ENCODE data around the gene TRMU.

The TRMU gene

GRCh38 chr22:46373921-46374662 is 38.6 kb downstream of the TRMU start:
- H3K9me3 Mint-ChIP-seq: peaks cover 8% of the 10 kb centered on the region
- peaks cover 40% of the 10 kb centered on the region for H3K4me1 Mint-ChIP-seq (ENCODE audit: low read depth)
- H3K27me3 Mint-ChIP-seq: peaks cover 4% of the 10 kb centered on the region
- H3K27ac Mint-ChIP-seq: no peak overlapping the region
- no peak overlapping the region for H3K4me3 Mint-ChIP-seq
- H3K36me3 Mint-ChIP-seq (ENCODE audit: low read depth): peaks cover 16% of the 10 kb centered on the region

- H3K4me3 Mint-ChIP-seq: no peak overlapping the region
- H3K36me3 Mint-ChIP-seq (ENCODE audit: low read depth): peaks cover 16% of the 10 kb centered on the region
- H3K27me3 Mint-ChIP-seq: peaks cover 4% of the 10 kb centered on the region
- H3K27ac Mint-ChIP-seq: no peak overlapping the region
- H3K9me3 Mint-ChIP-seq: peaks cover 8% of the 10 kb centered on the region
- H3K4me1 Mint-ChIP-seq (ENCODE audit: low read depth): peaks cover 39% of the 10 kb centered on the region
Measured at GRCh38 chr22:46374663-46375474, 39.4 kb downstream of the TRMU start.

GRCh38 chr22:46376111-46376510 is 40.6 kb downstream of the TRMU start:
- Mint-ChIP-seq H3K4me1 (ENCODE audit: low read depth) (peaks cover 26% of the 10 kb centered on the region), H3K36me3 (ENCODE audit: low read depth) (peaks cover 16% of the 10 kb centered on the region), H3K27ac (no peak overlapping the region), H3K4me3 (no peak overlapping the region), H3K9me3 (peaks cover 8% of the 10 kb centered on the region), H3K27me3 (peaks cover 4% of the 10 kb centered on the region)

- no peak overlapping the region for H3K27ac Mint-ChIP-seq
Measured at GRCh38 chr22:46376908-46377524, 41.5 kb downstream of the TRMU start.

GRCh38 chr22:46377525-46378425 is 42.3 kb downstream of the TRMU start:
- no peak overlapping the region for H3K27ac Mint-ChIP-seq
- H3K27me3 Mint-ChIP-seq: peaks cover 4% of the 10 kb centered on the region
- peaks cover 15% of the 10 kb centered on the region for H3K4me1 Mint-ChIP-seq (ENCODE audit: low read depth)
- H3K9me3 Mint-ChIP-seq: peaks cover 8% of the 10 kb centered on the region
- no peak overlapping the region for H3K4me3 Mint-ChIP-seq
- H3K36me3 Mint-ChIP-seq (ENCODE audit: low read depth): peaks cover 16% of the 10 kb centered on the region

More at GRCh38 chr22:46376908-46377524, 41.5 kb downstream of the TRMU start:
- Mint-ChIP-seq H3K9me3 (peaks cover 8% of the 10 kb centered on the region), H3K4me3 (no peak overlapping the region), H3K36me3 (ENCODE audit: low read depth) (peaks cover 16% of the 10 kb centered on the region), H3K27me3 (peaks cover 4% of the 10 kb centered on the region), H3K4me1 (ENCODE audit: low read depth) (peaks cover 20% of the 10 kb centered on the region)

- peaks cover 10% of the 10 kb centered on the region for H3K4me1 Mint-ChIP-seq (ENCODE audit: low read depth)
- peaks cover 8% of the 10 kb centered on the region for H3K9me3 Mint-ChIP-seq
- H3K36me3 Mint-ChIP-seq (ENCODE audit: low read depth): peaks cover 16% of the 10 kb centered on the region
- H3K4me3 Mint-ChIP-seq: no peak overlapping the region
- H3K27me3 Mint-ChIP-seq: peaks cover 4% of the 10 kb centered on the region
- H3K27ac Mint-ChIP-seq: no peak overlapping the region
Measured at GRCh38 chr22:46378426-46379065, 43.0 kb downstream of the TRMU start.

- Mint-ChIP-seq H3K27me3 (peaks cover 4% of the 10 kb centered on the region), H3K9me3 (peaks cover 8% of the 10 kb centered on the region), H3K27ac (no peak overlapping the region), H3K4me3 (no peak overlapping the region), H3K36me3 (ENCODE audit: low read depth) (peaks cover 16% of the 10 kb centered on the region), H3K4me1 (ENCODE audit: low read depth) (peaks cover 3% of the 10 kb centered on the region)
Measured at GRCh38 chr22:46379066-46379930, 43.8 kb downstream of the TRMU start.

GRCh38 chr22:46380069-46380468 is 44.6 kb downstream of the TRMU start:
- H3K9me3 Mint-ChIP-seq: peaks cover 8% of the 10 kb centered on the region
- no peak overlapping the region for H3K27ac Mint-ChIP-seq
- H3K27me3 Mint-ChIP-seq: peaks cover 3% of the 10 kb centered on the region
- H3K36me3 Mint-ChIP-seq (ENCODE audit: low read depth): peaks cover 16% of the 10 kb centered on the region
- no peaks in the 10 kb centered on the region for H3K4me1 Mint-ChIP-seq (ENCODE audit: low read depth)
- H3K4me3 Mint-ChIP-seq: no peak overlapping the region

- H3K4me1 Mint-ChIP-seq (ENCODE audit: low read depth): no peaks in the 10 kb centered on the region
- no peaks in the 10 kb centered on the region for H3K27me3 Mint-ChIP-seq
- no peak overlapping the region for H3K4me3 Mint-ChIP-seq
- peaks cover 12% of the 10 kb centered on the region for H3K36me3 Mint-ChIP-seq (ENCODE audit: low read depth)
- no peak overlapping the region for H3K27ac Mint-ChIP-seq
- peaks cover 4% of the 10 kb centered on the region for H3K9me3 Mint-ChIP-seq
Measured at GRCh38 chr22:46380581-46380980, 45.1 kb downstream of the TRMU start.

- H3K9me3 Mint-ChIP-seq: no peaks in the 10 kb centered on the region
- H3K4me1 Mint-ChIP-seq (ENCODE audit: low read depth): no peaks in the 10 kb centered on the region
- no peak overlapping the region for H3K27ac Mint-ChIP-seq
- no peaks in the 10 kb centered on the region for H3K27me3 Mint-ChIP-seq
- peaks cover 7% of the 10 kb centered on the region for H3K36me3 Mint-ChIP-seq (ENCODE audit: low read depth)
- H3K4me3 Mint-ChIP-seq: no peak overlapping the region
Measured at GRCh38 chr22:46381142-46381541, 45.6 kb downstream of the TRMU start.

- H3K27me3 Mint-ChIP-seq: no peaks in the 10 kb centered on the region
- no peak overlapping the region for H3K27ac Mint-ChIP-seq
- H3K36me3 Mint-ChIP-seq (ENCODE audit: low read depth): peaks cover 4% of the 10 kb centered on the region
- no peaks in the 10 kb centered on the region for H3K4me1 Mint-ChIP-seq (ENCODE audit: low read depth)
- H3K4me3 Mint-ChIP-seq: no peak overlapping the region
- no peaks in the 10 kb centered on the region for H3K9me3 Mint-ChIP-seq
Measured at GRCh38 chr22:46381731-46382130, 46.2 kb downstream of the TRMU start.

- Mint-ChIP-seq H3K4me1 (ENCODE audit: low read depth) (no peaks in the 10 kb centered on the region), H3K27me3 (no peaks in the 10 kb centered on the region), H3K27ac (no peak overlapping the region), H3K9me3 (no peaks in the 10 kb centered on the region), H3K4me3 (no peak overlapping the region), H3K36me3 (ENCODE audit: low read depth) (no peaks in the 10 kb centered on the region)
Measured at GRCh38 chr22:46382524-46382923, 47.0 kb downstream of the TRMU start.

- H3K9me3 Mint-ChIP-seq: no peaks in the 10 kb centered on the region
- no peaks in the 10 kb centered on the region for H3K27me3 Mint-ChIP-seq
- H3K4me1 Mint-ChIP-seq (ENCODE audit: low read depth): no peaks in the 10 kb centered on the region
- H3K27ac Mint-ChIP-seq: no peak overlapping the region
- H3K36me3 Mint-ChIP-seq (ENCODE audit: low read depth): no peaks in the 10 kb centered on the region
- H3K4me3 Mint-ChIP-seq: no peak overlapping the region
Measured at GRCh38 chr22:46386312-46386711, 50.8 kb downstream of the TRMU start.

Measured in stimulated activated naive CD8-positive, alpha-beta T cell treated with anti-CD3 and anti-CD28 coated beads, Interleukin-15, Interleukin-2, amounts not matched to agents 100 ng/mL and 50 ng/mL, for 24 hours (primary cell).